ENCODE data around the gene TRAF3IP1. TPM values are rescaled to one million over a fixed set of nuclear protein-coding genes. Genes with fewer than 3 reads are reported as not detected.
A peak's percentile ranks its signal among the peaks of the same experiment; 100 is the strongest.

TRAF3IP1 gene
- polyA plus RNA-seq, 5 donors: 16.5 to 24.6 (median 18.7) TPM

GRCh38 chr2:238286987-238287736 lies 33.2 kb upstream of the TRAF3IP1 start:
- DNase-seq: no peak

- peak; percentile 61 to 78 for DNase-seq
Measured at GRCh38 chr2:238287737-238288649, 32.3 kb upstream of the TRAF3IP1 start, which contains the start of gene PER2. Gene PER2, minus strand, starts transcription at chr2:238288610. Its CDS starts 10,674 bp downstream, at chr2:238277936.

GRCh38 chr2:238288650-238289573 lies 31.4 kb upstream of the TRAF3IP1 start:
- peak; percentile 99 for DNase-seq

GRCh38 chr2:238289574-238289973 lies 30.7 kb upstream of the TRAF3IP1 start:
- peak in 1 of 2 donors; percentile 13 for DNase-seq

GRCh38 chr2:238290091-238290509 lies 30.2 kb upstream of the TRAF3IP1 start:
- DNase-seq: peak; percentile 38 to 45

GRCh38 chr2:238290715-238291549 lies 29.4 kb upstream of the TRAF3IP1 start:
- no peak for DNase-seq

- no peak for DNase-seq
Measured at GRCh38 chr2:238291550-238292281, 28.6 kb upstream of the TRAF3IP1 start.

- DNase-seq: no peak
Measured at GRCh38 chr2:238294046-238294392, 26.3 kb upstream of the TRAF3IP1 start.

GRCh38 chr2:238294393-238295143 lies 25.8 kb upstream of the TRAF3IP1 start:
- DNase-seq: no peak

- DNase-seq: no peak
Measured at GRCh38 chr2:238295144-238296112, 24.9 kb upstream of the TRAF3IP1 start.

- DNase-seq: no peak
Measured at GRCh38 chr2:238296638-238297457, 23.5 kb upstream of the TRAF3IP1 start.

GRCh38 chr2:238299803-238300202 lies 20.5 kb upstream of the TRAF3IP1 start:
- DNase-seq: no peak

- no peak for DNase-seq
Measured at GRCh38 chr2:238302087-238302486, 18.2 kb upstream of the TRAF3IP1 start.

GRCh38 chr2:238302751-238303150 lies 17.6 kb upstream of the TRAF3IP1 start:
- DNase-seq: no peak

- no peak for DNase-seq
Measured at GRCh38 chr2:238304116-238304515, 16.2 kb upstream of the TRAF3IP1 start.

GRCh38 chr2:238305092-238305862 lies 15.0 kb upstream of the TRAF3IP1 start:
- DNase-seq: no peak

All from right lung (tissue), 5 donors.